GM18519 (cell line): Measurements from ENCODE around the gene UVSSA.

Experiments
- ATAC-seq: cut with Tn5 transposase; IDR thresholded peaks from one replicate; pipeline ENCODE4 v1.9.1; 2021; ENCODE audit warnings: mild to moderate bottlenecking, moderate library complexity; ENCODE audit not compliant: unreplicated experiment, low FRiP score

UVSSA gene

GRCh38 chr4:1346781-1347409 lies at the start of gene UVSSA:
Gene UVSSA, plus strand, starts transcription at chr4:1347208. Its CDS starts 884 bp downstream, at chr4:1348092.
- ATAC-seq: peak; percentile 88

GRCh38 chr4:1297456-1298325 lies 49.3 kb upstream of the UVSSA start:
- no peak for ATAC-seq

GRCh38 chr4:1298461-1298860 lies 48.5 kb upstream of the UVSSA start:
- no peak for ATAC-seq

- ATAC-seq: no peak
These were observed 47.6 kb upstream of the UVSSA start for GRCh38 chr4:1299301-1299860.

GRCh38 chr4:1300466-1301455 lies 46.2 kb upstream of the UVSSA start:
- ATAC-seq: no peak

- ATAC-seq: no peak
These were observed 44.8 kb upstream of the UVSSA start for GRCh38 chr4:1302159-1302558.

GRCh38 chr4:1305261-1305711 lies 41.7 kb upstream of the UVSSA start:
- ATAC-seq: no peak

- no peak for ATAC-seq
These were observed 41.1 kb upstream of the UVSSA start for GRCh38 chr4:1305781-1306455.

- ATAC-seq: no peak
These were observed 38.9 kb upstream of the UVSSA start for GRCh38 chr4:1307951-1308735.

- no peak for ATAC-seq
These were observed 37.6 kb upstream of the UVSSA start for GRCh38 chr4:1309261-1310010.

GRCh38 chr4:1310031-1310795 lies 36.8 kb upstream of the UVSSA start:
- no peak for ATAC-seq

GRCh38 chr4:1310796-1311631 lies 36.0 kb upstream of the UVSSA start:
- ATAC-seq: no peak

GRCh38 chr4:1312821-1313640 lies 34.0 kb upstream of the UVSSA start:
- ATAC-seq: no peak

- ATAC-seq: no peak
These were observed 31.7 kb upstream of the UVSSA start for GRCh38 chr4:1315306-1315705.

GRCh38 chr4:1315836-1316536 lies 31.0 kb upstream of the UVSSA start:
- ATAC-seq: no peak
